Activated CD8-positive, alpha-beta T cell treated with anti-CD3 and anti-CD28 coated beads, Interleukin-2, amount 10 ng/mL, durations not matched to agents 7 days and 5 days (primary cell): ENCODE results near the gene SAA2. TPM values are rescaled to one million over a fixed set of nuclear protein-coding genes. Genes with fewer than 3 reads are reported as not detected.
"Not testable (repeated sequence)": the region's sequence is repeated elsewhere in the genome, so short reads cannot be mapped to it uniquely, and the experiment has no call there.

Experiments used
- ATAC-seq: fragments of 150-1000 bp; cut with Tn5 transposase; one replicate; pipeline ENCODE4 v1.10.0; 2021; ENCODE audit warnings: moderate library complexity
- CTCF ChIA-PET: fragments of 350-600 bp; sonication (Branson Sonifier 250); formaldehyde crosslinking; loops from one replicate; lab custom pipeline; 2021; ENCODE audit warnings: antibody characterized with exemption; lab: Charles Lee
- POLR2A ChIA-PET: fragments of 350-600 bp; sonication (Branson Sonifier 250); formaldehyde crosslinking; loops from one replicate; lab custom pipeline; 2021; ENCODE audit warnings: antibody characterized with exemption; lab: Charles Lee
- DNase-seq: peaks from one replicate; pipeline ENCODE4 v3.0.0-alpha.2; 2020
- H3K27ac Mint-ChIP-seq: one replicate; pipeline ENCODE4 v1.8.0; 2021; ENCODE audit warnings: mild to moderate bottlenecking, mixed read lengths
- H3K27me3 Mint-ChIP-seq: one replicate; pipeline ENCODE4 v1.8.0; 2021; ENCODE audit warnings: low read depth, mixed read lengths
- H3K36me3 Mint-ChIP-seq: one replicate; pipeline ENCODE4 v1.8.0; 2021; ENCODE audit warnings: low read depth, mixed read lengths
- H3K4me1 Mint-ChIP-seq: one replicate; pipeline ENCODE4 v1.8.0; 2021; ENCODE audit warnings: low read depth, mixed read lengths
- H3K4me3 Mint-ChIP-seq: one replicate; pipeline ENCODE4 v1.8.0; 2021; ENCODE audit warnings: mild to moderate bottlenecking, mixed read lengths
- H3K9me3 Mint-ChIP-seq: one replicate; pipeline ENCODE4 v1.8.0; 2022; ENCODE audit warnings: mixed read lengths; ENCODE audit not compliant: insufficient read depth
- total RNA-seq, 2 experiments: library from RNA; stranded (reverse); gene quantifications; one replicate each; pipeline ENCODE4 v1.2.3, GENCODE V29; 2021

SAA2 gene
- not detected for total RNA-seq

GRCh38 chr11:18248561-18248960 lies at the start of gene SAA2:
Gene SAA2 (minus strand): TSS chr11:18248668. CDS start chr11:18248011, 657 bp downstream.
- H3K4me3 Mint-ChIP-seq = no peak within 1 kb of the TSS
- peak; percentile 13 for DNase-seq
- H3K9me3 Mint-ChIP-seq = no peaks in the 10 kb centered on the region
- peaks cover 37% of the 10 kb centered on the region for H3K4me1 Mint-ChIP-seq
- ATAC-seq = no peak
- ChIA-PET POLR2A (no interaction called here), CTCF (interaction anchor here (0.6 kb wide), 1 partner anchor 279 kb away, joined by 4 read pairs; no protein-coding TSS in a partner anchor)
- H3K36me3 Mint-ChIP-seq = no peaks in the 10 kb centered on the region
- no peak within 1 kb of the TSS for H3K27ac Mint-ChIP-seq
- peaks cover 4% of the 10 kb centered on the region for H3K27me3 Mint-ChIP-seq

GRCh38 chr11:18295316-18295715 lies 46.8 kb upstream of the SAA2 start:
- Mint-ChIP-seq H3K27ac (no peak overlapping the region), H3K4me1 (no peaks in the 10 kb centered on the region), H3K4me3 (no peak overlapping the region), H3K36me3 (peaks cover 61% of the 10 kb centered on the region), H3K27me3 (no peaks in the 10 kb centered on the region), H3K9me3 (no peaks in the 10 kb centered on the region)
- no peak for ATAC-seq
- ChIA-PET POLR2A (interaction anchor here (0.7 to 1.2 kb wide), 2 partner anchors 14 to 102 kb away, joined by 3 read pairs; no protein-coding TSS in a partner anchor), CTCF (interaction anchor here (1.3 to 1.4 kb wide), 2 partner anchors 26 to 52 kb away, joined by 3 to 9 read pairs; no protein-coding TSS in a partner anchor)
- no peak for DNase-seq

GRCh38 chr11:18294862-18295261 lies 46.4 kb upstream of the SAA2 start:
- no peaks in the 10 kb centered on the region for H3K9me3 Mint-ChIP-seq
- POLR2A ChIA-PET = interaction anchor here (0.7 to 1.2 kb wide), 2 partner anchors 14 to 102 kb away, joined by 3 read pairs; no protein-coding TSS in a partner anchor
- no peak overlapping the region for H3K27ac Mint-ChIP-seq

GRCh38 chr11:18288911-18289310 lies 40.4 kb upstream of the SAA2 start:
- Mint-ChIP-seq H3K9me3 (no peaks in the 10 kb centered on the region), H3K27me3 (no peaks in the 10 kb centered on the region), H3K4me3 (no peak overlapping the region), H3K4me1 (no peaks in the 10 kb centered on the region), H3K36me3 (peaks cover 53% of the 10 kb centered on the region), H3K27ac (no peak overlapping the region)
- POLR2A ChIA-PET = no interaction called here
- CTCF ChIA-PET = interaction anchor here (1.2 kb wide), 1 partner anchor 8 kb away, joined by 3 read pairs; no protein-coding TSS in a partner anchor
- DNase-seq = no peak
- ATAC-seq = no peak

More at GRCh38 chr11:18294862-18295261, 46.4 kb upstream of the SAA2 start:
- DNase-seq = no peak
- Mint-ChIP-seq H3K4me1 (no peaks in the 10 kb centered on the region), H3K36me3 (peaks cover 65% of the 10 kb centered on the region), H3K4me3 (no peak overlapping the region), H3K27me3 (no peaks in the 10 kb centered on the region)
- no peak for ATAC-seq
- CTCF ChIA-PET = interaction anchor here (1.3 to 1.4 kb wide), 2 partner anchors 26 to 51 kb away, joined by 3 to 9 read pairs; no protein-coding TSS in a partner anchor

GRCh38 chr11:18285841-18286240 lies 37.4 kb upstream of the SAA2 start:
- H3K27me3 Mint-ChIP-seq = no peaks in the 10 kb centered on the region
- H3K36me3 Mint-ChIP-seq = peaks cover 50% of the 10 kb centered on the region
- peaks cover 7% of the 10 kb centered on the region for H3K4me1 Mint-ChIP-seq
- no peak for ATAC-seq
- no peak for DNase-seq
- H3K9me3 Mint-ChIP-seq = no peaks in the 10 kb centered on the region
- POLR2A ChIA-PET = no interaction called here
- H3K4me3 Mint-ChIP-seq = no peak overlapping the region
- CTCF ChIA-PET = interaction anchor here (0.8 to 1.2 kb wide), 3 partner anchors 35 to 171 kb away, joined by 3 to 5 read pairs (median 3); no protein-coding TSS in a partner anchor
- H3K27ac Mint-ChIP-seq = no peak overlapping the region

GRCh38 chr11:18282626-18283025 lies 34.2 kb upstream of the SAA2 start:
- ATAC-seq = no peak
- POLR2A ChIA-PET = no interaction called here
- H3K27ac Mint-ChIP-seq = peak overlapping the region; percentile 3
- peaks cover 20% of the 10 kb centered on the region for H3K4me1 Mint-ChIP-seq
- DNase-seq = no peak
- no peak overlapping the region for H3K4me3 Mint-ChIP-seq
- no peaks in the 10 kb centered on the region for H3K9me3 Mint-ChIP-seq
- no peaks in the 10 kb centered on the region for H3K27me3 Mint-ChIP-seq
- CTCF ChIA-PET = no interaction called here
- peaks cover 55% of the 10 kb centered on the region for H3K36me3 Mint-ChIP-seq

- CTCF ChIA-PET = interaction anchor here (0.8 to 1.8 kb wide), 4 partner anchors 9 to 42 kb away, joined by 3 to 8 read pairs (median 3); partner anchors contain the start of genes GTF2H1 and HPS5
- H3K4me3 Mint-ChIP-seq = peak overlapping the region; percentile 40
- H3K4me1 Mint-ChIP-seq = peaks cover 20% of the 10 kb centered on the region
- DNase-seq = no peak
- peaks cover 41% of the 10 kb centered on the region for H3K36me3 Mint-ChIP-seq
- peak; percentile 67 for ATAC-seq
- H3K27me3 Mint-ChIP-seq = no peaks in the 10 kb centered on the region
- H3K27ac Mint-ChIP-seq = peak overlapping the region; percentile 78
- no peaks in the 10 kb centered on the region for H3K9me3 Mint-ChIP-seq
- POLR2A ChIA-PET = interaction anchor here (0.9 to 1.3 kb wide), 2 partner anchors 15 to 114 kb away, joined by 3 to 4 read pairs; partner anchors contain the start of gene LDHA
Measured at GRCh38 chr11:18280438-18281045, 32.1 kb upstream of the SAA2 start.

GRCh38 chr11:18277565-18278271 lies 29.2 kb upstream of the SAA2 start:
- Mint-ChIP-seq H3K4me1 (peaks cover 20% of the 10 kb centered on the region), H3K27me3 (no peaks in the 10 kb centered on the region), H3K9me3 (no peaks in the 10 kb centered on the region), H3K4me3 (no peak overlapping the region), H3K36me3 (peaks cover 34% of the 10 kb centered on the region), H3K27ac (no peak overlapping the region)
- CTCF ChIA-PET = interaction anchor here (2.0 kb wide), 1 partner anchor 34 kb away, joined by 7 read pairs; no protein-coding TSS in a partner anchor
- POLR2A ChIA-PET = no interaction called here
- ATAC-seq (no peak), DNase-seq (no peak)

- H3K27ac Mint-ChIP-seq = no peak overlapping the region
- H3K27me3 Mint-ChIP-seq = no peaks in the 10 kb centered on the region
- no peaks in the 10 kb centered on the region for H3K9me3 Mint-ChIP-seq
- no peak overlapping the region for H3K4me3 Mint-ChIP-seq
- DNase-seq (no peak), ATAC-seq (no peak)
- POLR2A ChIA-PET = no interaction called here
- peaks cover 4% of the 10 kb centered on the region for H3K36me3 Mint-ChIP-seq
- peaks cover 10% of the 10 kb centered on the region for H3K4me1 Mint-ChIP-seq
- CTCF ChIA-PET = no interaction called here
Measured at GRCh38 chr11:18271206-18271605, 22.7 kb upstream of the SAA2 start.

GRCh38 chr11:18270102-18270501 lies 21.6 kb upstream of the SAA2 start:
- Mint-ChIP-seq H3K36me3 (peaks cover under 1% of the 10 kb centered on the region), H3K27me3 (no peaks in the 10 kb centered on the region), H3K27ac (no peak overlapping the region), H3K4me1 (peaks cover 15% of the 10 kb centered on the region), H3K9me3 (no peaks in the 10 kb centered on the region), H3K4me3 (no peak overlapping the region)
- ChIA-PET POLR2A (no interaction called here), CTCF (interaction anchor here (1.0 kb wide), 1 partner anchor 26 kb away, joined by 3 read pairs; no protein-coding TSS in a partner anchor)
- ATAC-seq (no peak), DNase-seq (no peak)

GRCh38 chr11:18269252-18269651 lies 20.8 kb upstream of the SAA2 start:
- H3K27me3 Mint-ChIP-seq, H3K36me3 Mint-ChIP-seq, POLR2A ChIA-PET, CTCF ChIA-PET, DNase-seq, ATAC-seq, H3K9me3 Mint-ChIP-seq, H3K4me3 Mint-ChIP-seq, H3K27ac Mint-ChIP-seq: not testable (repeated sequence)
- H3K4me1 Mint-ChIP-seq = peaks cover 22% of the 10 kb centered on the region
